Stimulated activated naive B cell treated with anti-CD40 and anti-IgM and Interleukin-4, amounts not matched to agents 10 μg/mL and 1 μg/mL and 100 μg/mL, for 72 hours (primary cell): ENCODE data around the gene MRPL20.
"Not testable (repeated sequence)": the region's sequence is repeated elsewhere in the genome, so short reads cannot be mapped to it uniquely, and the experiment has no call there.

Source experiments
- ATAC-seq, 2 donors: fragments of 150-1000 bp; cut with Tn5 transposase; replicated peaks; 2 replicates each; pipeline ENCODE4 v1.10.0; 2021; ENCODE audit warnings: moderate library complexity in 1 of 2
- DNase-seq: peaks from one replicate; pipeline ENCODE4 v3.0.0; 2021
- H3K27ac Mint-ChIP-seq: one replicate; pipeline ENCODE4 v1.8.0; 2022; ENCODE audit warnings: mild to moderate bottlenecking, mixed read lengths
- H3K27me3 Mint-ChIP-seq, 2 donors: one replicate each; pipeline ENCODE4 v1.8.0; 2022; ENCODE audit warnings: mixed read lengths in 2 of 2
- H3K36me3 Mint-ChIP-seq, 2 donors: one replicate each; pipeline ENCODE4 v1.8.0; 2022; ENCODE audit warnings: mixed read lengths in 2 of 2, mild to moderate bottlenecking in 1 of 2
- H3K4me1 Mint-ChIP-seq, 2 donors: one replicate each; pipeline ENCODE4 v1.8.0; 2022; ENCODE audit warnings: mixed read lengths in 2 of 2, mild to moderate bottlenecking in 1 of 2
- H3K4me3 Mint-ChIP-seq, 2 donors: one replicate each; pipeline ENCODE4 v1.8.0; 2022; ENCODE audit warnings: mild to moderate bottlenecking in 2 of 2, mixed read lengths in 2 of 2, moderate library complexity in 1 of 2
- H3K9me3 Mint-ChIP-seq, 2 donors: one replicate each; pipeline ENCODE4 v1.8.0; 2022; ENCODE audit warnings: mixed read lengths in 2 of 2, mild to moderate bottlenecking in 1 of 2

The MRPL20 gene

DNA sequence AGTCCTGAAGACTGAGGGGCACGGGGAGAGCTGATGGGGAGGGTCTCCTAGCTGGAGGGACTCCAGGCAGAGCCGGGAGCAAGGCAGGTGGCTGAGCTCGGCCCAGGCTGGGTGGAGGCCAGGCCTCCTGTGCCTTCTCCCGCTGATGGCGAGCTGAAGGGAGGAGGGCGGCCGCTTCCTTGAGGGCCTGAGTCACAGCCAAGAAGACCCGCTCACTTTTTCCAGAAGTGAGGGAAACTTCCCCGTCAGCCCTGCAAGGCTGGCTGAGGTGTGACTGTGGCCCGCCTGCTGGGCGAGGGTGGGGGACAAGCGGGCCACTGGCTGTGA lies 26.7 kb upstream of the MRPL20 start:
- Mint-ChIP-seq H3K27ac (peak overlapping the region; percentile 31), H3K4me3 (peak overlapping the region in 1 of 2 donors; percentile 61), H3K9me3 (no peaks in the 10 kb centered on the region), H3K36me3 (no peaks in the 10 kb centered on the region), H3K4me1 (peaks cover 13 to 34% of the 10 kb centered on the region in 2 donors), H3K27me3 (peaks cover 35 to 76% of the 10 kb centered on the region in 2 donors)
- DNase-seq: no peak
- ATAC-seq: peak; percentile 53 to 62

DNA sequence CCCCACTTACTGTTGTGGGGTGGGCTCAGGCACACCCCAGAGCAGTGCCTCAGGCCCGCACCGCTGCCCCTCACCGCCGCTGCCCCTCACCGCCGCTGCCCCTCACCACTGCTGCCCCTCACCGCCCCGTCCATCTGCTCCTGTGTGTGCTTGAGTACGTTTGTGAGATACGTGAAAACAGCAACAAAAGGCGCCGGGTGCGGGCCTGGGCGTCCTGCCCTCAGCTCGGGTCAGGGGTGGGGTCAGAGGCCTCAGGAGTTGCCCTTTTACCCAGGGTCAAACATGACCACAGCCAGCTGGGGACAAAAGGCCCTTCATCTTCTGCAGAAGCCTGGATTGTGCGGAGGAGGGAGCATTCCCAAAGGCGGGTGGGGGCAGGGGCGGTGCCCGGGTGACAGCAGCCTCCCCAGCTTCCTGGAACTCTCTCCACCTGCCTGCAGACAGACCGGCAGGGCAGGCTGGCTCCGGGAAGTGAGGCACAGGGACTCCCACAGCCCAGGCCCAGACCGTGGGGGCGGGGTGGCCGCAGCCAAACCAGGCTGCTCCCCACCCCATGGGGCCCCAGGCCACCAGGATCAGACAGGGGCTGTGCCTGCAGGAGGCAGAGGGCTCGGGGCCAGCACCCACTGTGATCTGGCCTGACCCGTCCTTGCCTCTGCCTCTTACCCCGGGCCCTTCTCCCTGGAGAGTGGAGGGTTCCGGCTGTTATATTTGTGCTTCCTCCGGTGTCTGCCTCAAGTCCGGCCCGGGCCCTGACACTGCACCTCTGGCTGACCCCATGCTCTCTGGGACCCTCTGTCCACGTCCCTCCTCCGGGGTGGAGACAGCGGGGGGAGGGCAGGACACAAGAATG lies 26.1 kb upstream of the MRPL20 start:
- no peaks in the 10 kb centered on the region for H3K9me3 Mint-ChIP-seq
- ATAC-seq (peak; percentile 21 to 26), DNase-seq (no peak)
- no peaks in the 10 kb centered on the region for H3K36me3 Mint-ChIP-seq
- no peak overlapping the region for H3K4me3 Mint-ChIP-seq
- peaks cover 40 to 76% of the 10 kb centered on the region in 2 donors for H3K27me3 Mint-ChIP-seq
- H3K27ac Mint-ChIP-seq: peak overlapping the region; percentile 31
- H3K4me1 Mint-ChIP-seq: peaks cover 15 to 34% of the 10 kb centered on the region in 2 donors

DNA sequence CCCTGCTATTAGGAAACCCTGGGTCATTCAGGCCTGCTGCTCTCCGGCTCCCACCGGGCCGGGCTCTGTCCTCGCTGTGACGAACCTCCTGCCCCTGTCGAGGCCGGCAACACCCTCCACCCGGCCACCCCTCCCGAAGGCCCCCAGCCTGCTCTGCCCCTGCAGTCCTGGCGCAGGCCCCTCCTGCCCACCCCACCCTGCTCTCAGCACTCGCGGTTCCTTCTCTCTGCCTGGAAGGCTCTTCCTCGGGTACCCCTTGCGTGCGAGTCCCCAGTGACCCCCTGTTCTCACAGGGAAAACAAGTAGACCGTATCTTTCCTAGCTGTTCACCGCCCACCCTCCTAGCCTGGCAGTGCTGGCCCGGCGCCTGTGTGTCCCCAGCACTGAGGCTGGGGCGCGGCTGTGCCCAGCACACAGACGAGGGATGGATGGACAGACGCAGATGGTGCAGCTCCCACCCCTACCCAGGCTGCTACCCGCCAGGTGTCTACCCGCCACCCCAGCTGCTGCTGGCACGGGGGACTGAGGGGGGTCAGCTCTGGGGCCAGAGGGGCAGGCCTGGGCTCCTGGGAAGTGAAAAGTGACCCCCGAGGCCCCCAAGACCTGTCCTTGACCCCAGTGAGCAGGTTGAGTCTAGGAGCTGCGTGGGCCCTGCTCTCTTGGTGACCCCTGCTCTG lies 25.3 kb upstream of the MRPL20 start:
- no peak for DNase-seq

DNA sequence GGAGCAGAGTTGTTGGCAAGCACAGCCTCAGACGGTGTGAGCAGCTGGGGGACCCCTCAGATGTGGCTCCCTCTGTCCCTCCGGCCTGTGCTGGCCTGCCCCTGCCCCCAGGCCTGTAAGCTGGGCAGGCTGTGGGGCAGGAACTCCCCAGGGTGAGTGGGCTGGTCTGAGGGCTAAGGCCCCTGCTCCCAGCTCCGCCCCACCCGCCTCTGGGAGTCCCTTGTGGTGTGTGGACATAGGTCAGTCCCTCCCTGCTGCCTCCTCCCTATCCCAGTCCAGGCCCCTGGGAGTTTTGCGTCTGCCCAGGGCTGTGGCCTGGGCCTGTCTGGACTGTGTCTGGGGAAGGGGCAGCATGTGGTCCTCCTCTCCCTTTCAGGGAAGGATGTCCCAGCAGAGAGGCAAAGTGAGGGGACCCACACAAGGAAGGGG lies 24.8 kb upstream of the MRPL20 start:
- H3K9me3 Mint-ChIP-seq: no peaks in the 10 kb centered on the region
- ATAC-seq (no peak), DNase-seq (no peak)
- no peak overlapping the region for H3K4me3 Mint-ChIP-seq
- no peak overlapping the region for H3K27ac Mint-ChIP-seq
- no peaks in the 10 kb centered on the region for H3K36me3 Mint-ChIP-seq
- peaks cover 40 to 73% of the 10 kb centered on the region in 2 donors for H3K27me3 Mint-ChIP-seq
- peaks cover 15 to 34% of the 10 kb centered on the region in 2 donors for H3K4me1 Mint-ChIP-seq

More for the DNA sequence above, 25.3 kb upstream of the MRPL20 start:
- Mint-ChIP-seq H3K9me3 (no peaks in the 10 kb centered on the region), H3K27me3 (peaks cover 40 to 75% of the 10 kb centered on the region in 2 donors), H3K4me1 (peaks cover 15 to 34% of the 10 kb centered on the region in 2 donors), H3K4me3 (no peak overlapping the region), H3K27ac (no peak overlapping the region), H3K36me3 (no peaks in the 10 kb centered on the region)
- no peak for ATAC-seq

DNA sequence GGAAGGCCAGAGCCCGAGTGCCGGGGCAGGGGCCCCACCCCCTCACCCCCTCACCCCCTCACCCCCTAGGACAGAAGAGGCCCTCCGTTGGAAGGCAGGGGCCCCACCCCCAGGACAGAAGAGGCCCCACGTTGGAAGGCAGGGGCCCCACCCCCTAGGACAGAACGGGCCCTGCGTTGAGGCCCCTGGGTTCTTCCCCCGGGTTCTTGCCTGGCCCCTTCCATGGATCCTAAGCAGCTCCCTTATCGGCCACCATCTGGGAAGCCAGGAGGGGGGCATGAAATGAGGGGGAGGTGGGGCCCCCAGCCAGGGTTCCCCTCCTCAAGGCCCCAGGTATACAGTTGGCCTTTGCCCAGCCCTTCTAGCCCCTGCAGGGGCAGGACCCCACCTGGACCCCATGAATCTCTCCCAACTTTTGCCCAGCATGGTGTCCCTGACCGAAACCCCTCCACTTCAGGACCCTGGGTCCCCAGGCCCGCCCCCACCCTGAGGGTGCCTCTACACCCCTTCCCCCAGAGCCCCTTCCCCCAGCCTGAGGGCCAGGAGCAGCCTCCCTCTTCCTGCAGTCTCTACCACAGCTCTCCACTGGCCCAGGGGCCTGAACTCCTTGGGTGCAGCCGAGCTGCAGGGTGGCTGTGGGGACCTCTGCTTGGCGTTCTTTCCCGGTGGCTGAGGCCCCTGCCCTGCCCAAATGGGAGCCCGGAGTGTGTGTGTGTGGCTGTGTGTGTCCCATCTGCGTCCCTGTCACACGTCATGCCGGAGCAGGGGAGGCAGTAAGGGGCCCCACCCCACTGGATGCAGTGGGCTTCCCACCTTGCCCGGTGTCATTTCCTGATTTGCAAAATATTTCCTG lies 24.1 kb upstream of the MRPL20 start:
- peaks cover 40 to 72% of the 10 kb centered on the region in 2 donors for H3K27me3 Mint-ChIP-seq
- H3K4me3 Mint-ChIP-seq: no peak overlapping the region
- no peaks in the 10 kb centered on the region for H3K9me3 Mint-ChIP-seq
- H3K36me3 Mint-ChIP-seq: no peaks in the 10 kb centered on the region
- DNase-seq: no peak
- H3K4me1 Mint-ChIP-seq: peaks cover 14 to 36% of the 10 kb centered on the region in 2 donors
- no peak for ATAC-seq
- no peak overlapping the region for H3K27ac Mint-ChIP-seq

DNA sequence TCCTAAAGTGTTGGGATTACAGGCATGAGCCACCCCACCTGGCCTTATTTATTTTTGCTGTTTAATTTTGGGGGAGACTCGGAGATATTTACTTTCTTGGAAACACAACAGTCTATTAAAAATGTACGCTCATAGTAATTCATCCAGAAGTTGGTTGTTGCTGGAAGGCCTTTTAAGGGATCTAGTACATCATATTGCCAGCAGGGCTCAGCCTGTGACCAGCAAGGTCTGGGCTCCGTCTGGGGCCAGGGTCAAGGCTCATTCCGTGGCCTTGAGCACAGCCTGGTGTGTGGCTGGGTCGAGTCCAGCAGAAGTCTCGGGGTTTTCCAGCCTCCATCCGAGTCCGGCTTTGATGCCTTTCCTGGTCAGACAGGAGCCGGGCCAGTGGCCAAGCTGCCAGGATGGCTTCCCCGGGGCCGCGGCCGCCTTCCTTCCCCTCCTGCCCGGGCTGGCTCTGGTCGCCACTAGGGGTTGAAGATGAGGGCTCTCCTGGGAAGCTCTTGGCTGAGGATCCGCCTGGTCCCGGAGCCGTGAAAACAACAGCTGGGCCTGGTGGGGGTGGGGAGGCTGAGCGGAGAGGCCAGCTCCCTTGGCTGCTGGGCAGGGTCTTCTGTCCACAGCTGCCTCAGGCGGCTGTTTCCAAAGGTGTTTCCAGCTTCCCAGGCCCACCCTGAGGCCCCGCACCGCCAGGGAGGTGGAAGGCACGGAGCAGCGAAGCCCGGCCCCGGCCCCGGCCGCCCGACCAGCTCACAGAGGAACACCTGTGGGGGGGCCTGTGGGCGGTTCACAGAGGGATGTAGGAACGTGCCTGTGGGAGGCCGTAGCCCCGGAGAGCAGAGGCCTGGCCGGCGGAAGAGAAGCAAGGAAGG lies 23.3 kb upstream of the MRPL20 start:
- ATAC-seq (no peak), DNase-seq (no peak)
- Mint-ChIP-seq H3K27me3 (peaks cover 44 to 76% of the 10 kb centered on the region in 2 donors), H3K4me1 (peaks cover 14 to 32% of the 10 kb centered on the region in 2 donors), H3K4me3 (no peak overlapping the region), H3K27ac (no peak overlapping the region), H3K36me3 (no peaks in the 10 kb centered on the region), H3K9me3 (no peaks in the 10 kb centered on the region)

DNA sequence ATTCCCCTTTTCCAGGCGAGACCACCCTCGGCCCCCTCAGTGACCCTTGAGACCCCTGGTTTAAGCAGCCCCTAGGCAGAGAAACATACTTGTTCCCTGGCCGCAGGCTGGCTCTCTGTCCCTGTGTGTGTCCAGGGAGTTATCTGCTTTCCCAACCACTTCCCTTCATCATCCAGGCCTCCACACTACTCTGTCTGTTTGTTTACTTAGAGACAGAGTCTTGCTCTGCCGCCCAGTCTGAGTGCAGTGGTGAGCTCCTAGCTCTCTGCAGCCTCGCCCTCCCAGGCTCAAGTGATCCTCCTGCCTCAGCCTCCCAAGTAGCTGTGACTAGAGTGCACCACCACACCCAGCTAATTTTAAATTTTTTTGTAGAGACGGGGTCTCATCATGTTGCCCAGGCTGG lies 22.6 kb upstream of the MRPL20 start:
- H3K36me3 Mint-ChIP-seq: no peaks in the 10 kb centered on the region
- no peak overlapping the region for H3K27ac Mint-ChIP-seq
- H3K4me3 Mint-ChIP-seq: no peak overlapping the region
- no peaks in the 10 kb centered on the region for H3K9me3 Mint-ChIP-seq
- ATAC-seq (no peak), DNase-seq (no peak)
- peaks cover 9 to 26% of the 10 kb centered on the region in 2 donors for H3K4me1 Mint-ChIP-seq
- H3K27me3 Mint-ChIP-seq: peaks cover 42 to 76% of the 10 kb centered on the region in 2 donors

DNA sequence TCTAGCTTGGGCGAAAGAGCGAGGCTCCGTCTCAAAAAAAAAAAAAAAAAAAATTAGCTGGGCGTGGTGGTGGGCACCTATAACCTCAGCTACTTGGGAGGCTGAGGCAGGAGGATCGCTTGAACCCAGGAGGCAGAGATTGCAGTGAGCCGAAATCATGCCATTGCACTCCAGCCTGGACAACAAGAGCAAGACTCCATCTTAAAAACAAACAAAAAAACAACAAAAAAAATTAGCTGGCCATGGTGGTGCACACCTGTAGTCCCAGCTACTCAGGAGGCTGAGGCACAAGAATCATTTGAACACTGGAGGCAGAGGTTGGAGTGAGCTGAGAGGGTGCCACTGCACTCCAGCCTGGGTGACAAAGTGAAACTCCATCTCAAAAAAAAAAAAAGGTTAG lies 21.9 kb upstream of the MRPL20 start:
- peaks cover 46 to 74% of the 10 kb centered on the region in 2 donors for H3K27me3 Mint-ChIP-seq
- H3K27ac Mint-ChIP-seq, DNase-seq, H3K36me3 Mint-ChIP-seq, H3K9me3 Mint-ChIP-seq, ATAC-seq, H3K4me3 Mint-ChIP-seq: not testable (repeated sequence)
- peaks cover 9 to 19% of the 10 kb centered on the region in 2 donors for H3K4me1 Mint-ChIP-seq

DNA sequence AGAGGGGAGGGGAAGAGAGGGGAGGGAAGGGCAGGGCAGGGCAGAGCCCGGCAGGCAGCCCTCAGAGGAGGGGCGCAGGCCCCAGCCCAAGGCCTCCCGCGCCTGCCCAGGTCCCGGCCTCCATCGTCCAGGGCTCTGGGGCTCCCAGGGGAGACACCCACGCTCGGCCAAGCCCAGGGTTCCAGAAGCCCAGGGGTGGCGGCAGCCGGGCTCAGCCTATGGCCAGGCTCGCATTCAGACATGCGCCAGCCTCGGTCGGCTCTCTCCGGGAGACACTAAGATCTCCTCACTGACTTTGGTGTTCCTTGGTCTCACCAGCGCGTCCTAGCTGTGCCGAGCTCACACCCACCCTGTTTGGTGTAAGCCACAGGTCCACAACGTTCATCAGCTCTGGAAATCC lies 21.1 kb upstream of the MRPL20 start:
- ATAC-seq (no peak), DNase-seq (no peak)
- Mint-ChIP-seq H3K27ac (no peak overlapping the region), H3K4me3 (peak overlapping the region in 1 of 2 donors; percentile 39), H3K27me3 (peaks cover 48 to 71% of the 10 kb centered on the region in 2 donors), H3K9me3 (no peaks in the 10 kb centered on the region), H3K36me3 (no peaks in the 10 kb centered on the region), H3K4me1 (peaks cover 7 to 11% of the 10 kb centered on the region in 2 donors)

DNA sequence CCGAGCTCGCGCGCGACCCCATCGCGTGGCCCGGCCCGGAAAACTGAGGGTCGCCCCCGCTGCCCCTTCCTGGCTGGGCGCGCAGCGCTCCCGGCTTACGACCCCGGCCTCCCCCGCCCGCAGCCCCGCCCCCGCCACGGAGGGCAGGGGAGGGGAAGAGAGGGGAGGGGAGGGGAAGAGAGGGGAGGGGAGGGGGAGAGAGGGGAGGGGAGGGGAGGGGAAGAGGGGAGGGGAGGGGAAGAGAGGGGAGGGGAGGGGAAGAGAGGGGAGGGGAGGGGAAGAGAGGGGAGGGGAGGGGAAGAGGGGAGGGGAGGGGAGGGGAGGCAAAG lies 20.7 kb upstream of the MRPL20 start:
- ATAC-seq (no peak), DNase-seq (no peak)
- no peaks in the 10 kb centered on the region for H3K36me3 Mint-ChIP-seq
- peaks cover 7 to 11% of the 10 kb centered on the region in 2 donors for H3K4me1 Mint-ChIP-seq
- H3K27me3 Mint-ChIP-seq: peaks cover 51 to 75% of the 10 kb centered on the region in 2 donors
- H3K27ac Mint-ChIP-seq: no peak overlapping the region
- no peak overlapping the region for H3K4me3 Mint-ChIP-seq
- no peaks in the 10 kb centered on the region for H3K9me3 Mint-ChIP-seq

DNA sequence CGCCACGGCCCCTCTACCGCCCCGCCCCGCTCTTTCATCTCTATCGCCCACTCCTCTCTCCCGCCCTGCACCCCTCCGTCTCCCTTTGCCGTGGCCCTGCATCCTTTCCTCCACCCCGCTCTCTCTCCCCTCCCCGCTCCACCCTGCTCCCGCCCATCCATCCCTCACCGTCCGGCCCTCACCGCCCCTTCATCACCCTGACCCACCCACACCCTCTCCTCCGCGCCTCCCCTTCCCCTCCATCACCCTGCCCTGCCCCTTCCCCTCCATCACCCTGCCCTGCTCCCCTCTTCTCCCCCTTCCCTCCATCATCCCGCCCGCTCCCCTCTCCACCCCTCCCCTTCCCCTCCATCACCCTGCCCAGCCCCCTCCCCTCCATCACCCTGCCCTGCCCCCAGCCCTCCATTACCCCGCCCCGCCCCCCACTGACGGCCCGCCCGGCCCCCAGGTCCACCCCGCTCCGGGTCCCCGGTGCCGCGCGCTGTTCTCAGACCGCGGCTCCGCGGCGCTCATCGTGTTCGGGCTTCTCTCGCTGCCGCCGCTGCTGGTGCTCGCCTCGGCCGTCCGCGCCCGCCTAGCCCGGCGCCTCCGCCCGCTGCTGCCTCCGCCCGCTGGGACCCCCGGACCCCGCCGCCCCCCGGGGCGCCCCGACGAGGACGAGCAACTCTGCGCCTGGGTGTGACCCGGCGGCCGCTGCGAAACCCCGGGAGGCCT lies 20.2 kb upstream of the MRPL20 start:
- ATAC-seq: no peak
- H3K9me3 Mint-ChIP-seq: no peaks in the 10 kb centered on the region
- H3K4me3 Mint-ChIP-seq: no peak overlapping the region
- peaks cover 50 to 76% of the 10 kb centered on the region in 2 donors for H3K27me3 Mint-ChIP-seq
- DNase-seq: no peak
- H3K4me1 Mint-ChIP-seq: peaks cover 5 to 6% of the 10 kb centered on the region in 2 donors
- H3K27ac Mint-ChIP-seq: no peak overlapping the region
- no peaks in the 10 kb centered on the region for H3K36me3 Mint-ChIP-seq

DNA sequence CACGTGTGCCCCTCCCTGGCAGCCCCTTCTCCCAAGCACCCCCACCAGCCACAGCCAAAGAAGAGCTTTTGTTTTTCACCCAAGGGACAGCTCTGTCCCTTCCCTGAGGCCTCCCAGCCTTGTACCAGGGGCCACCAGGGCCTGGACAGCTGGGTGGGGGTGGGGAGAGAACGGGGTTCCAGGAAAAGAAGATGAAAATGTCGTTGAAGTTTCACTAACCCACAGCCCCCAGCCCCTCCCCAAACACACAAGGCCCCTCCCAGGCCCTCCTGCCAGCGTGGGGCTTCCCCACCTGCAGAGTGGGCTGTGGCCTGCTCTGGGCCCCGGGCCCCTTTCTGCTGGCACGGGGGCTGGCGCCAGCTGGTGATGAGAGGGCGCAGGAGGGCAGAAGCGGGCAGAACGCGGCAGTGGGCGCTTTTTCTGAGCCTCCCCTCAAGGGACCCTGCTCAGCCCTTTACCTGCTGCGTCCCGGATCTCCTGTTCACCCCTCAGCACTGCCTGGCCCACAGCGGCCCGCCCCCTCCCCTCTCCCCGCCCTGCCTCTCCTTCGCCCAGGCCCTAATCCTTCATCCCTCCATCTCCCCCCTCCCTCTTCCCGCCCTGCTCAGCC lies 19.5 kb upstream of the MRPL20 start:
- no peaks in the 10 kb centered on the region for H3K36me3 Mint-ChIP-seq
- ATAC-seq (peak; percentile 26 to 31), DNase-seq (no peak)
- no peak overlapping the region for H3K27ac Mint-ChIP-seq
- peaks cover 5 to 6% of the 10 kb centered on the region in 2 donors for H3K4me1 Mint-ChIP-seq
- no peaks in the 10 kb centered on the region for H3K9me3 Mint-ChIP-seq
- H3K4me3 Mint-ChIP-seq: peak overlapping the region in 1 of 2 donors; percentile 56
- peaks cover 47 to 76% of the 10 kb centered on the region in 2 donors for H3K27me3 Mint-ChIP-seq
